ENCODE results near the gene TACO1.

DNA sequence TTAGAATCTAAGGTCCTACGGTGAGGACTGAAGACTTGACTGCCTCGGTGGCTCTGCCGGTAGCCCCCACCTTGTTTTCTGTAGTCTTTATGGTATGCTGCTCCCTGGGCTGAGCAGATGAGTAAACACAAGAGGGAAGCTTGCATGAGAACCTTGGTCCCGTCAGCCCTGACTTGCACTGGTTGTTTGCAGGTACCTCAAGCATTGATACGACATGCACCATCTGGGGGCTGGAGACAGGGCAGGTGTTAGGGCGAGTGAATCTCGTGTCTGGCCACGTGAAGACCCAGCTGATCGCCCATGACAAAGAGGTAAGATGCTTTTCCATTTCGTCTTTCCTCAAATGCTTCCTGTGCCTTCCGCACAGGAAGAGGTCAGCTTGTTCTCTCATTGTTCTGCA is 21.1 kb upstream of the TACO1 start:
- no peak for TF ChIP-seq EZH2 (IDR thresholded peaks at IDR 0.05; ENCODE audit: low read length)
- TF ChIP-seq, protein P1, sequence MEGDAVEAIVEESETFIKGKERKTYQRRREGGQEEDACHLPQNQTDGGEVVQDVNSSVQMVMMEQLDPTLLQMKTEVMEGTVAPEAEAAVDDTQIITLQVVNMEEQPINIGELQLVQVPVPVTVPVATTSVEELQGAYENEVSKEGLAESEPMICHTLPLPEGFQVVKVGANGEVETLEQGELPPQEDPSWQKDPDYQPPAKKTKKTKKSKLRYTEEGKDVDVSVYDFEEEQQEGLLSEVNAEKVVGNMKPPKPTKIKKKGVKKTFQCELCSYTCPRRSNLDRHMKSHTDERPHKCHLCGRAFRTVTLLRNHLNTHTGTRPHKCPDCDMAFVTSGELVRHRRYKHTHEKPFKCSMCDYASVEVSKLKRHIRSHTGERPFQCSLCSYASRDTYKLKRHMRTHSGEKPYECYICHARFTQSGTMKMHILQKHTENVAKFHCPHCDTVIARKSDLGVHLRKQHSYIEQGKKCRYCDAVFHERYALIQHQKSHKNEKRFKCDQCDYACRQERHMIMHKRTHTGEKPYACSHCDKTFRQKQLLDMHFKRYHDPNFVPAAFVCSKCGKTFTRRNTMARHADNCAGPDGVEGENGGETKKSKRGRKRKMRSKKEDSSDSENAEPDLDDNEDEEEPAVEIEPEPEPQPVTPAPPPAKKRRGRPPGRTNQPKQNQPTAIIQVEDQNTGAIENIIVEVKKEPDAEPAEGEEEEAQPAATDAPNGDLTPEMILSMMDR (optimal IDR thresholded peaks at IDR 0.05 in 1 of 3, IDR thresholded peaks at IDR 0.05 in 1 of 3, conservative IDR thresholded peaks at IDR 0.05 in 1 of 3; ENCODE audit: extremely low read depth in 1 of 3, insufficient read depth in 2 of 3, low read length in 3 of 3): no peak

All from keratinocyte (primary cell).